LNCaP clone FGC (cell line): Measurements from ENCODE around the gene SPRED1.

Experiments
- DNase-seq: peaks from one replicate; pipeline ENCODE4 v3.0.0-alpha.2; 2011; ENCODE audit warnings: low read depth
- H3K4me3 ChIP-seq: 2 replicates; pipeline ENCODE4 v1.5.1; 2011; ENCODE audit warnings: mild to moderate bottlenecking, low read depth, low read length, control low read depth
- CTCF ChIP-seq: IDR thresholded peaks from 2 replicates; pipeline ENCODE4 v1.5.1; 2012; ENCODE audit warnings: mild to moderate bottlenecking; ENCODE audit not compliant: control insufficient read depth, insufficient read depth; ENCODE audit errors: extremely low read depth

Gene SPRED1

GRCh38 chr15:38377636-38378035 lies 125.0 kb downstream of the SPRED1 start:
- DNase-seq: no peak
- no peak overlapping the region for H3K4me3 ChIP-seq
- TF ChIP-seq CTCF: no peak

GRCh38 chr15:38378161-38378560 lies 125.5 kb downstream of the SPRED1 start:
- H3K4me3 ChIP-seq: no peak overlapping the region
- no peak for DNase-seq
- TF ChIP-seq CTCF: no peak

GRCh38 chr15:38389924-38390542 lies 137.4 kb downstream of the SPRED1 start:
- DNase-seq: peak; percentile 30
- no peak overlapping the region for H3K4me3 ChIP-seq
- TF ChIP-seq CTCF: peak; percentile 86

- no peak for DNase-seq
- H3K4me3 ChIP-seq: no peak overlapping the region
- TF ChIP-seq CTCF: no peak
Observed at GRCh38 chr15:38391191-38391590, 138.6 kb downstream of the SPRED1 start.

DNA sequence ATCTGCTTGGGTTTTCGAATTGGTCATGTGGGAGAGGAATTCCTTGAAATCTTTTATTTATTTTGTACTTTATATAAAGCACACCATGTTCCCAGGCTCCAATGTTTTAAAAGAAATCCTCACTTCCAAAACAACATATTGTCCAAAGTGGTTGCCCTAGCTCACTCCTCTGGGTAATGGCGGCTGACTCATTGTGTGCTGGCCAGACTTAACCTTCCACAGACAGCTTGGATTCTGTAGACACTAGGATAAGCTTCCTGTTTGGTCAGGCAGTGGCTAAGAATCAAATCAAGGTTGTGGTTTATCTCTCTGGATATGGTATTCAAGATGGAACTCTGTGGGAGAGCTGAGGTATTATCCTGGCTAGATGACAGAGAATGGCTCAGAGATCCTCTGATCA lies 145.5 kb downstream of the SPRED1 start:
- TF ChIP-seq CTCF: no peak
- DNase-seq: peak; percentile 46
- no peak overlapping the region for H3K4me3 ChIP-seq

DNA sequence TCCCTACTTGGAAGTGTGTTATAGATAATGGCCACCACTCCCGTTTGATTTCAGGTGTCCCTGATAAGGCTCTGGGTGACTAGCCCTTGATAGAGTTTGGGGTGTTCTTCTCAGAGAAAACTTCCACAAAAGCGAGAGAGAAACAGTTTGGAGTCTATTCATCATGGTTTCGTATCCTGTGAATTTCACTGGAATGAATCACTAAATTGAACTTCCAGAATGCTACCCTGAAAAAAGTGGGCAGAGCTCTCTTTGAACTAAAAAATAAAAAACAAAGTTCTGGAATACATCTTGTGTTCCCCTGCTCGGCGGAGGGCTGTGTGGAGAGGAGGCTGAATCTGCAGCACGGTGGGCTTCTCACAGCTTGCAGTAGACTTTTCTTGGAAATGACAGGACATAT lies 148.5 kb downstream of the SPRED1 start:
- no peak overlapping the region for H3K4me3 ChIP-seq
- no peak for DNase-seq
- no peak for TF ChIP-seq CTCF

GRCh38 chr15:38401701-38402100 lies 149.1 kb downstream of the SPRED1 start:
- no peak for DNase-seq
- H3K4me3 ChIP-seq: no peak overlapping the region
- no peak for TF ChIP-seq CTCF
